Skeletal muscle cell (primary cell): ENCODE results near the gene FMO3.

Experiments used
- DNase-seq: peaks from one replicate; pipeline ENCODE4 v3.0.0-alpha.2; 2010; ENCODE audit warnings: low read depth
- H3K4me3 ChIP-seq: 2 replicates; pipeline ENCODE4 v1.5.1; 2011; ENCODE audit warnings: low read depth, mild to moderate bottlenecking, control low read depth, low read length, moderate library complexity

The FMO3 gene

GRCh38 chr1:171113382-171113781 is 22.7 kb downstream of the FMO3 start:
- H3K4me3 ChIP-seq = no peak overlapping the region
- DNase-seq = no peak

- no peak for DNase-seq
These were observed 24.7 kb downstream of the FMO3 start for GRCh38 chr1:171115280-171115897.

GRCh38 chr1:171116676-171117075 is 26.0 kb downstream of the FMO3 start:
- no peak for DNase-seq
- no peak overlapping the region for H3K4me3 ChIP-seq

More at GRCh38 chr1:171115280-171115897, 24.7 kb downstream of the FMO3 start:
- no peak overlapping the region for H3K4me3 ChIP-seq

GRCh38 chr1:171117085-171117484 is 26.4 kb downstream of the FMO3 start:
- DNase-seq = no peak
- H3K4me3 ChIP-seq = no peak overlapping the region

GRCh38 chr1:171119648-171120047 is 28.9 kb downstream of the FMO3 start:
- DNase-seq = no peak
- no peak overlapping the region for H3K4me3 ChIP-seq

GRCh38 chr1:171122299-171122698 is 31.6 kb downstream of the FMO3 start:
- no peak for DNase-seq
- no peak overlapping the region for H3K4me3 ChIP-seq

- DNase-seq = no peak
- no peak overlapping the region for H3K4me3 ChIP-seq
These were observed 32.2 kb downstream of the FMO3 start for GRCh38 chr1:171122893-171123292.

GRCh38 chr1:171126504-171126903 is 35.8 kb downstream of the FMO3 start:
- no peak for DNase-seq
- H3K4me3 ChIP-seq = no peak overlapping the region

- DNase-seq = no peak
- H3K4me3 ChIP-seq = no peak overlapping the region
These were observed 36.4 kb downstream of the FMO3 start for GRCh38 chr1:171127099-171127498.

GRCh38 chr1:171127501-171127900 is 36.8 kb downstream of the FMO3 start:
- H3K4me3 ChIP-seq = no peak overlapping the region
- DNase-seq = peak; percentile 60

GRCh38 chr1:171128463-171128862 is 37.8 kb downstream of the FMO3 start:
- no peak overlapping the region for H3K4me3 ChIP-seq
- DNase-seq = no peak

- DNase-seq = no peak
- no peak overlapping the region for H3K4me3 ChIP-seq
These were observed 43.7 kb downstream of the FMO3 start for GRCh38 chr1:171134204-171134923.

- no peak for DNase-seq
- H3K4me3 ChIP-seq = no peak overlapping the region
These were observed 46.9 kb downstream of the FMO3 start for GRCh38 chr1:171137580-171137979.

- no peak for DNase-seq
- no peak overlapping the region for H3K4me3 ChIP-seq
These were observed 48.3 kb downstream of the FMO3 start for GRCh38 chr1:171138980-171139379.

- H3K4me3 ChIP-seq = no peak overlapping the region
- no peak for DNase-seq
These were observed 49.2 kb downstream of the FMO3 start for GRCh38 chr1:171139890-171140289.

GRCh38 chr1:171140401-171140800 is 49.7 kb downstream of the FMO3 start:
- no peak overlapping the region for H3K4me3 ChIP-seq
- DNase-seq = no peak

GRCh38 chr1:171140956-171141687 is 50.4 kb downstream of the FMO3 start:
- DNase-seq = no peak
- no peak overlapping the region for H3K4me3 ChIP-seq

GRCh38 chr1:171141688-171142415 is 51.1 kb downstream of the FMO3 start:
- peak; percentile 95 for DNase-seq
- no peak overlapping the region for H3K4me3 ChIP-seq

GRCh38 chr1:171142416-171143385 is 52.0 kb downstream of the FMO3 start:
- no peak overlapping the region for H3K4me3 ChIP-seq
- DNase-seq = peak; percentile 77
